Loucy (cell line): ENCODE data around the gene IGSF3.

Source experiments
- H2AFZ ChIP-seq: fragments of 200-600 bp; sonication (generic); 2 replicates; pipeline ENCODE4 v1.6.0; 2016; ENCODE audit warnings: antibody characterized with exemption, mild to moderate bottlenecking, low read length, moderate library complexity
- H3F3A ChIP-seq: fragments of 200-600 bp; 2 replicates; pipeline ENCODE4 v1.6.0; 2016; ENCODE audit warnings: antibody characterized with exemption, low read depth, mild to moderate bottlenecking
- H3K27me3 ChIP-seq: fragments of 200-600 bp; sonication (generic); 2 replicates; pipeline ENCODE4 v1.6.1; 2014; ENCODE audit warnings: low read length, mild to moderate bottlenecking; ENCODE audit not compliant: insufficient read depth, poor library complexity, severe bottlenecking
- H3K36me3 ChIP-seq: fragments of 200-600 bp; sonication (generic); 2 replicates; pipeline ENCODE4 v1.6.1; 2016; ENCODE audit warnings: low read length; ENCODE audit not compliant: insufficient read depth
- H3K4me1 ChIP-seq: fragments of 200-600 bp; sonication (generic); 2 replicates; pipeline ENCODE4 v1.5.1; 2014; ENCODE audit warnings: low read length, mild to moderate bottlenecking; ENCODE audit not compliant: insufficient read depth, poor library complexity, severe bottlenecking
- H3K4me2 ChIP-seq: fragments of 200-600 bp; sonication (generic); 2 replicates; pipeline ENCODE4 v1.6.0; 2014; ENCODE audit warnings: antibody characterized with exemption, low read length, low read depth, mild to moderate bottlenecking; ENCODE audit not compliant: poor library complexity, severe bottlenecking
- H3K4me3 ChIP-seq: fragments of 200-600 bp; sonication (generic); 2 replicates; pipeline ENCODE4 v1.5.1; 2014; ENCODE audit warnings: low read length, mild to moderate bottlenecking, mixed read lengths; ENCODE audit not compliant: poor library complexity, severe bottlenecking
- H3K79me2 ChIP-seq: fragments of 200-600 bp; sonication (generic); 2 replicates; pipeline ENCODE4 v1.6.1; 2014; ENCODE audit warnings: low read length; ENCODE audit not compliant: insufficient read depth
- H3K9ac ChIP-seq: fragments of 200-600 bp; sonication (generic); 2 replicates; pipeline ENCODE4 v1.6.0; 2014; ENCODE audit warnings: mild to moderate bottlenecking, low read depth, low read length, moderate library complexity; ENCODE audit not compliant: poor library complexity, severe bottlenecking
- H3K9me2 ChIP-seq: fragments of 200-600 bp; sonication (generic); replicated peaks from 2 replicates; pipeline ENCODE4 v1.6.1; 2016; ENCODE audit warnings: low read depth, low read length, mixed read lengths
- H3K9me3 ChIP-seq: fragments of 200-600 bp; sonication (generic); 2 replicates; pipeline ENCODE4 v1.6.1; 2014; ENCODE audit warnings: mild to moderate bottlenecking, antibody characterized with exemption, low read length, low read depth; ENCODE audit not compliant: insufficient read depth
- H4K20me1 ChIP-seq: fragments of 200-600 bp; sonication (generic); 2 replicates; pipeline ENCODE4 v1.6.0; 2014; ENCODE audit warnings: antibody characterized with exemption, low read length, mild to moderate bottlenecking; ENCODE audit not compliant: insufficient read depth, poor library complexity, severe bottlenecking
- CTCF ChIP-seq: fragments of 200-600 bp; sonication (generic); conservative IDR thresholded peaks from 2 replicates; pipeline ENCODE4 v1.5.1; 2014; ENCODE audit warnings: mild to moderate bottlenecking, antibody characterized with exemption, low read length
- EZH2phosphoT487 ChIP-seq: fragments of 200-600 bp; IDR thresholded peaks from 2 replicates; pipeline ENCODE4 v1.6.1; 2018; ENCODE audit warnings: antibody characterized with exemption, mild to moderate bottlenecking, moderate library complexity, borderline replicate concordance

The IGSF3 gene

GRCh38 chr1:116560704-116561490 lies 106.6 kb downstream of the IGSF3 start:
- no peaks in the 10 kb centered on the region for H3K36me3 ChIP-seq
- H3K9me2 ChIP-seq, result no peaks in the 10 kb centered on the region
- H3K4me1 ChIP-seq, result peaks cover 49% of the 10 kb centered on the region
- H3K9ac ChIP-seq, result no peak overlapping the region
- H2AFZ ChIP-seq, result no peak overlapping the region
- H3K9me3 ChIP-seq, result peaks cover 14% of the 10 kb centered on the region; the same call in 1 of the 2 replicates
- no peaks in the 10 kb centered on the region for H3K27me3 ChIP-seq
- peak overlapping the region; percentile 20 for H3K4me3 ChIP-seq
- H3F3A ChIP-seq, result no peaks in the 10 kb centered on the region
- TF ChIP-seq EZH2phosphoT487 (no peak), CTCF (no peak)
- H3K79me2 ChIP-seq, result peaks cover 95% of the 10 kb centered on the region
- peaks cover 13% of the 10 kb centered on the region for H4K20me1 ChIP-seq
- H3K4me2 ChIP-seq, result peak overlapping the region; percentile 39

GRCh38 chr1:116559304-116559761 lies 108.2 kb downstream of the IGSF3 start:
- no peaks in the 10 kb centered on the region for H3K9me2 ChIP-seq
- H3K4me1 ChIP-seq, result peaks cover 42% of the 10 kb centered on the region
- peaks cover 12% of the 10 kb centered on the region; the same call in 1 of the 2 replicates for H3K9me3 ChIP-seq
- H3K27me3 ChIP-seq, result no peaks in the 10 kb centered on the region
- peaks cover 92% of the 10 kb centered on the region for H3K79me2 ChIP-seq
- H3K36me3 ChIP-seq, result no peaks in the 10 kb centered on the region
- TF ChIP-seq CTCF (no peak), EZH2phosphoT487 (no peak)
- H3K4me2 ChIP-seq, result no peak overlapping the region
- no peaks in the 10 kb centered on the region for H3F3A ChIP-seq
- H4K20me1 ChIP-seq, result peaks cover 14% of the 10 kb centered on the region
- H2AFZ ChIP-seq, result no peak overlapping the region
- H3K9ac ChIP-seq, result no peak overlapping the region
- H3K4me3 ChIP-seq, result no peak overlapping the region

GRCh38 chr1:116558571-116558970 lies 109.0 kb downstream of the IGSF3 start:
- Histone ChIP-seq H3K36me3 (no peaks in the 10 kb centered on the region), H3K4me3 (no peak overlapping the region), H3K9me3 (peaks cover 8% of the 10 kb centered on the region; the same call in 1 of the 2 replicates), H3K4me1 (peaks cover 42% of the 10 kb centered on the region), H2AFZ (no peak overlapping the region), H3K4me2 (no peak overlapping the region), H3F3A (no peaks in the 10 kb centered on the region), H3K9me2 (no peaks in the 10 kb centered on the region), H3K9ac (no peak overlapping the region), H3K27me3 (no peaks in the 10 kb centered on the region), H3K79me2 (peaks cover 88% of the 10 kb centered on the region), H4K20me1 (peaks cover 15% of the 10 kb centered on the region)
- TF ChIP-seq EZH2phosphoT487, result no peak
- TF ChIP-seq CTCF, result no peak
